ENCODE measurements around the gene DPP10.
"Not testable (repeated sequence)": the region's sequence is repeated elsewhere in the genome, so short reads cannot be mapped to it uniquely, and the experiment has no call there.

Gene DPP10

DNA sequence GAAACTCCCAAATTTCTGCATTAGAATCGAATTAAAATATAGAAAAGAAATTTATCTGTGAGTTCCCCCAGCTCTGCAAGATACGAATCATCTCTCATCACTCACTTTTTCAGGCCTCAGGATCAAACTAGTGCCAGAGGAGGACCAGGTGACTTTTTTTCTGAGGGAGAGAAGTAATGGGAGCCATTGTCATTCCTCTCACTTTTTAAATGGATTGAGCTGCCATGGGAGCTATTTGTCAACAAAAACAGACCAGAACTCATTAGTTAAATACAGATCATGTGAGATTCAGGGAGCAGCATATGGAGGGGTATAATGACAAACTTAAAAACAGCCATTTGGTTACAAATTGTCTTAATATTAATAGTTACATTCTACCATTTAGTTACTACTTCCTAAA, 594.4 kb downstream of the DPP10 start:
- H3K4me3 ChIP-seq (ENCODE audit: extremely low read depth, insufficient read depth, low read length, poor library complexity, severe bottlenecking) = no peak overlapping the region
- H3K27ac ChIP-seq (ENCODE audit: low read depth, low read length, severe bottlenecking) = no peak overlapping the region
- no peaks in the 10 kb centered on the region for H3K36me3 ChIP-seq (ENCODE audit: control insufficient read depth, insufficient read depth, low read length)
- no peaks in the 10 kb centered on the region for H3K4me1 ChIP-seq (ENCODE audit: control insufficient read depth, insufficient read depth, low read length, poor library complexity, severe bottlenecking)
- no CpG with 5 or more reads among the region's 2 CpGs for WGBS, 2 experiments (ENCODE audit: insufficient coverage in 2 of 2)
- H3K9me3 ChIP-seq (ENCODE audit: control insufficient read depth, low read length) = no peaks in the 10 kb centered on the region

- Histone ChIP-seq H3K27ac (ENCODE audit: low read depth, low read length, severe bottlenecking) (no peak overlapping the region), H3K9me3 (ENCODE audit: control insufficient read depth, low read length) (no peaks in the 10 kb centered on the region), H3K4me1 (ENCODE audit: control insufficient read depth, insufficient read depth, low read length, poor library complexity, severe bottlenecking) (no peaks in the 10 kb centered on the region), H3K4me3 (ENCODE audit: extremely low read depth, insufficient read depth, low read length, poor library complexity, severe bottlenecking) (no peak overlapping the region), H3K36me3 (ENCODE audit: control insufficient read depth, insufficient read depth, low read length) (no peaks in the 10 kb centered on the region)
- 75 to 86% methylated on average over 1 of the region's 2 CpGs for WGBS, 2 experiments (ENCODE audit: insufficient coverage in 2 of 2)
These were observed 615.0 kb downstream of the DPP10 start for GRCh38 chr2:115057473-115057872.

DNA sequence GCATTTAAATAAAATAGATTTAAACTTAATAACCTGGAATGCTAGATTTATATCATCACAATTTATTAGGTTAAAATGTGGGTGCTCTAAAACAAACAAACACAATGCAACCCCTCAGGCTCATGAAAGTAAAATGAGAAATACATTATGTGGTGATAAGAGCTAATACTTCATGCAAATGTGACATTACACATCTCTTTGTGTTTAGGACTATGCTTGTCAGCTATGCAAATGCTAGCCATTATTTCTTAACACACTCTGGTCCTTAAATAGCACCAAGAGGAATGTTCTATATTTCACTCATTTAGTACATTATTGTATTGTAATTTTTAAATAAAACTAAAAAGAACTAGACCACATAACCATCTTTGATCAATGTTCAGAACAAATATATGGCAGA, 627.6 kb downstream of the DPP10 start:
- Histone ChIP-seq H3K27ac (ENCODE audit: low read depth, low read length, severe bottlenecking) (no peak overlapping the region), H3K9me3 (ENCODE audit: control insufficient read depth, low read length) (no peaks in the 10 kb centered on the region), H3K4me3 (ENCODE audit: extremely low read depth, insufficient read depth, low read length, poor library complexity, severe bottlenecking) (no peak overlapping the region), H3K36me3 (ENCODE audit: control insufficient read depth, insufficient read depth, low read length) (no peaks in the 10 kb centered on the region), H3K4me1 (ENCODE audit: control insufficient read depth, insufficient read depth, low read length, poor library complexity, severe bottlenecking) (no peaks in the 10 kb centered on the region)

GRCh38 chr2:115071534-115071933, 629.1 kb downstream of the DPP10 start:
- H3K27ac ChIP-seq (ENCODE audit: low read depth, low read length, severe bottlenecking) = no peak overlapping the region
- H3K4me3 ChIP-seq (ENCODE audit: extremely low read depth, insufficient read depth, low read length, poor library complexity, severe bottlenecking) = no peak overlapping the region
- WGBS, 2 experiments (ENCODE audit: insufficient coverage in 2 of 2) = 94 to 100% methylated on average over 1 to 3 of the region's 4 CpGs
- H3K9me3 ChIP-seq (ENCODE audit: control insufficient read depth, low read length) = no peaks in the 10 kb centered on the region
- no peaks in the 10 kb centered on the region for H3K4me1 ChIP-seq (ENCODE audit: control insufficient read depth, insufficient read depth, low read length, poor library complexity, severe bottlenecking)
- no peaks in the 10 kb centered on the region for H3K36me3 ChIP-seq (ENCODE audit: control insufficient read depth, insufficient read depth, low read length)

- Histone ChIP-seq H3K9me3 (ENCODE audit: control insufficient read depth, low read length) (no peaks in the 10 kb centered on the region), H3K4me3 (ENCODE audit: extremely low read depth, insufficient read depth, low read length, poor library complexity, severe bottlenecking) (no peak overlapping the region), H3K4me1 (ENCODE audit: control insufficient read depth, insufficient read depth, low read length, poor library complexity, severe bottlenecking) (no peaks in the 10 kb centered on the region), H3K36me3 (ENCODE audit: control insufficient read depth, insufficient read depth, low read length) (no peaks in the 10 kb centered on the region), H3K27ac (ENCODE audit: low read depth, low read length, severe bottlenecking) (no peak overlapping the region)
- no CpG with 5 or more reads among the region's 2 CpGs for WGBS, 2 experiments (ENCODE audit: insufficient coverage in 2 of 2)
These were observed 633.4 kb downstream of the DPP10 start for GRCh38 chr2:115075800-115076199.

- Histone ChIP-seq H3K27ac (ENCODE audit: low read depth, low read length, severe bottlenecking) (no peak overlapping the region), H3K4me1 (ENCODE audit: control insufficient read depth, insufficient read depth, low read length, poor library complexity, severe bottlenecking) (no peaks in the 10 kb centered on the region), H3K4me3 (ENCODE audit: extremely low read depth, insufficient read depth, low read length, poor library complexity, severe bottlenecking) (no peak overlapping the region), H3K9me3 (ENCODE audit: control insufficient read depth, low read length) (no peaks in the 10 kb centered on the region), H3K36me3 (ENCODE audit: control insufficient read depth, insufficient read depth, low read length) (no peaks in the 10 kb centered on the region)
- whole genome bisulfite sequencing, 2 experiments (ENCODE audit: insufficient coverage in 2 of 2) = 91% methylated on average over 1 of the region's 1 CpG; no CpG with 5 or more reads in 1 of the 2 experiments
These were observed 635.2 kb downstream of the DPP10 start for GRCh38 chr2:115077626-115078025.

DNA sequence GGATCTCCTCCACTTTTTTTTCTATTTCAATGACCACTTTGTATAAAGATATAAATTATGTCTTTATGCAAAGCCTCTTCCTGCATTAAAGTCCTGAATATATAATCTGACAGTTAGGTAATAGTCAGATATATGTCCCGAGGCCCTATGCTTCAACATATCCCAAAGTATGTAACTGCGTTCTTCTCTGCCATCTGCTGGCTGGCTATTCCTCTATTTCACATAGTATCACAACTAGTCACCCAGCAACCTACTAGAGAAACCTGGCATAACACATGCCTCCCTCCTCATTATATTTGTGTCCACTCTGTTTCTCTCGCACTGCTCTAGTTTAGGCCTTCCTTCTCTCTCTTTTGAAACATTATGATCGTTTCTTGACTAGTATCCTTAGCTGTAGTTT, 640.8 kb downstream of the DPP10 start:
- no peak overlapping the region for H3K4me3 ChIP-seq (ENCODE audit: extremely low read depth, insufficient read depth, low read length, poor library complexity, severe bottlenecking)
- H3K9me3 ChIP-seq (ENCODE audit: control insufficient read depth, low read length) = peaks cover under 1% of the 10 kb centered on the region
- H3K4me1 ChIP-seq (ENCODE audit: control insufficient read depth, insufficient read depth, low read length, poor library complexity, severe bottlenecking) = no peaks in the 10 kb centered on the region
- H3K27ac ChIP-seq (ENCODE audit: low read depth, low read length, severe bottlenecking) = no peak overlapping the region
- H3K36me3 ChIP-seq (ENCODE audit: control insufficient read depth, insufficient read depth, low read length) = no peaks in the 10 kb centered on the region
- 65 to 81% methylated on average over 2 to 3 of the region's 4 CpGs for WGBS, 2 experiments (ENCODE audit: insufficient coverage in 2 of 2)

- H3K27ac ChIP-seq (ENCODE audit: low read depth, low read length, severe bottlenecking) = no peak overlapping the region
- H3K36me3 ChIP-seq (ENCODE audit: control insufficient read depth, insufficient read depth, low read length) = no peaks in the 10 kb centered on the region
- H3K4me3 ChIP-seq (ENCODE audit: extremely low read depth, insufficient read depth, low read length, poor library complexity, severe bottlenecking) = no peak overlapping the region
- peaks cover 3% of the 10 kb centered on the region for H3K9me3 ChIP-seq (ENCODE audit: control insufficient read depth, low read length)
- no peaks in the 10 kb centered on the region for H3K4me1 ChIP-seq (ENCODE audit: control insufficient read depth, insufficient read depth, low read length, poor library complexity, severe bottlenecking)
- no CpG with 5 or more reads among the region's 2 CpGs for WGBS, 2 experiments (ENCODE audit: insufficient coverage in 2 of 2)
These were observed 641.3 kb downstream of the DPP10 start for GRCh38 chr2:115083711-115084110.

GRCh38 chr2:115084446-115084845, 642.0 kb downstream of the DPP10 start:
- H3K27ac ChIP-seq (ENCODE audit: low read depth, low read length, severe bottlenecking) = no peak overlapping the region
- no peaks in the 10 kb centered on the region for H3K36me3 ChIP-seq (ENCODE audit: control insufficient read depth, insufficient read depth, low read length)
- peaks cover 4% of the 10 kb centered on the region for H3K9me3 ChIP-seq (ENCODE audit: control insufficient read depth, low read length)
- H3K4me3 ChIP-seq (ENCODE audit: extremely low read depth, insufficient read depth, low read length, poor library complexity, severe bottlenecking) = no peak overlapping the region
- H3K4me1 ChIP-seq (ENCODE audit: control insufficient read depth, insufficient read depth, low read length, poor library complexity, severe bottlenecking) = no peaks in the 10 kb centered on the region
- WGBS, 2 experiments (ENCODE audit: insufficient coverage in 2 of 2) = 80 to 89% methylated on average over 2 to 4 of the region's 5 CpGs

GRCh38 chr2:115086051-115086620, 643.7 kb downstream of the DPP10 start:
- WGBS, 2 experiments (ENCODE audit: insufficient coverage in 2 of 2) = 62 to 73% methylated on average over 2 to 6 of the region's 8 CpGs
- not testable (repeated sequence) for H3K36me3 ChIP-seq (ENCODE audit: control insufficient read depth, insufficient read depth, low read length); H3K4me1 ChIP-seq (ENCODE audit: control insufficient read depth, insufficient read depth, low read length, poor library complexity, severe bottlenecking); H3K4me3 ChIP-seq (ENCODE audit: extremely low read depth, insufficient read depth, low read length, poor library complexity, severe bottlenecking); H3K9me3 ChIP-seq (ENCODE audit: control insufficient read depth, low read length); H3K27ac ChIP-seq (ENCODE audit: low read depth, low read length, severe bottlenecking)

DNA sequence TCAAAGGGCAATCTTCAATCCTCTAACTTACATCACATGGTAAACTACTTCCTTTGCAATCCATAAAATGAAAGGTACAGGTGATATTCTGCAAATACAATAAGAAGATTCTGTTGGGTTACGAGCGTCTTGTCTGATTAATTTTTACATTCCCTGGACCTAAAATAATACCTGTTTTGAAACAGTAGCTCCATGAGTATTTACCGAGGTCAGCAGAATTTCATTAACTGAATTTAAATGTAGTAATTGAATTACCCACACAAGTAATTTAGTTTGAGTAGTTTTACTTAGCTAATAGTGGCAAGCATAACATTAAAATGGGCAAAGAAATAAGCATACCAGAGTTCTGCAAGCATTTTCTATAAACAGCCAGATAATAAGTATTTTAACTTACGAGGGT, 652.0 kb downstream of the DPP10 start:
- Histone ChIP-seq H3K9me3 (ENCODE audit: control insufficient read depth, low read length) (peaks cover 4% of the 10 kb centered on the region), H3K4me3 (ENCODE audit: extremely low read depth, insufficient read depth, low read length, poor library complexity, severe bottlenecking) (no peak overlapping the region), H3K4me1 (ENCODE audit: control insufficient read depth, insufficient read depth, low read length, poor library complexity, severe bottlenecking) (no peaks in the 10 kb centered on the region), H3K36me3 (ENCODE audit: control insufficient read depth, insufficient read depth, low read length) (no peaks in the 10 kb centered on the region), H3K27ac (ENCODE audit: low read depth, low read length, severe bottlenecking) (no peak overlapping the region)
- no CpG with 5 or more reads among the region's 4 CpGs for WGBS, 2 experiments (ENCODE audit: insufficient coverage in 2 of 2)
